ENCODE results near the gene BEST4.
"Not testable (repeated sequence)": the region's sequence is repeated elsewhere in the genome, so short reads cannot be mapped to it uniquely, and the experiment has no call there.

- not testable (repeated sequence) for TF ChIP-seq EZH2 (IDR thresholded peaks at IDR 0.05; ENCODE audit: insufficient read depth, poor library complexity, severe bottlenecking); EZH2phosphoT487 (IDR thresholded peaks at IDR 0.05; ENCODE audit: insufficient read depth, low read depth)
These were observed 28.0 kb upstream of the BEST4 start for GRCh38 chr1:44815926-44816325.
